Large intestine (tissue), 3 donors: ENCODE results near the gene DGKQ. TPM values are rescaled to one million over a fixed set of nuclear protein-coding genes. Genes with fewer than 3 reads are reported as not detected.

Experiments used
- DNase-seq, 2 donors: peaks; one replicate each; pipeline versions ENCODE4 v3.0.0 to v3.0.0-alpha.2; 2013
- H3K27ac ChIP-seq: one replicate; pipeline ENCODE4 v1.5.1; 2013; ENCODE audit warnings: low read length
- H3K27me3 ChIP-seq: 2 replicates; pipeline ENCODE4 v1.6.1; 2013; ENCODE audit warnings: low read length; ENCODE audit not compliant: control insufficient read depth, insufficient read depth
- H3K36me3 ChIP-seq: 2 replicates; pipeline ENCODE4 v1.6.1; 2013; ENCODE audit warnings: low read length; ENCODE audit not compliant: control insufficient read depth, insufficient read depth
- H3K4me1 ChIP-seq: one replicate; pipeline ENCODE4 v1.6.1; 2013; ENCODE audit warnings: low read length; ENCODE audit not compliant: control insufficient read depth, insufficient read depth
- H3K4me3 ChIP-seq: one replicate; pipeline ENCODE4 v1.5.1; 2013; ENCODE audit warnings: low read length
- H3K9me3 ChIP-seq: one replicate; pipeline ENCODE4 v1.6.1; 2013; ENCODE audit warnings: mild to moderate bottlenecking, low read depth, low read length, moderate library complexity; ENCODE audit not compliant: control insufficient read depth
- WGBS: methylation state at CpG from one replicate; pipeline ENCODE4 v1.1.5; 2013; ENCODE audit warnings: low lambda C conversion rate; ENCODE audit not compliant: insufficient coverage; 5-methylcytosine and 5-hydroxymethylcytosine counted together
- polyA plus RNA-seq: library from polyadenylated mRNA; unstranded; fragments of 120-200 nt; gene quantifications from one replicate; pipeline ENCODE4 v1.2.1, GENCODE V29; 2013

DGKQ gene
- polyA plus RNA-seq, 1 donor = 15.3 TPM

GRCh38 chr4:917992-918391, 55.4 kb downstream of the DGKQ start:
- no peak overlapping the region for H3K27ac ChIP-seq
- H3K4me1 ChIP-seq = no peaks in the 10 kb centered on the region
- WGBS = 100% methylated on average over 1 of the region's 2 CpGs
- no peak for DNase-seq
- H3K27me3 ChIP-seq = no peaks in the 10 kb centered on the region
- H3K36me3 ChIP-seq = peaks cover 3% of the 10 kb centered on the region
- H3K4me3 ChIP-seq = no peak overlapping the region
- peaks cover 2% of the 10 kb centered on the region for H3K9me3 ChIP-seq

GRCh38 chr4:917466-917865, 55.9 kb downstream of the DGKQ start:
- no peaks in the 10 kb centered on the region for H3K4me1 ChIP-seq
- H3K36me3 ChIP-seq = peaks cover 7% of the 10 kb centered on the region
- H3K9me3 ChIP-seq = peaks cover 2% of the 10 kb centered on the region
- no peaks in the 10 kb centered on the region for H3K27me3 ChIP-seq
- no peak for DNase-seq
- WGBS = no CpG with 5 or more reads among the region's 7 CpGs
- no peak overlapping the region for H3K4me3 ChIP-seq
- H3K27ac ChIP-seq = no peak overlapping the region

- no CpG with 5 or more reads among the region's 8 CpGs for WGBS
- Histone ChIP-seq H3K9me3 (peaks cover 2% of the 10 kb centered on the region), H3K27ac (no peak overlapping the region), H3K4me3 (no peak overlapping the region), H3K4me1 (no peaks in the 10 kb centered on the region), H3K27me3 (no peaks in the 10 kb centered on the region), H3K36me3 (peaks cover 26% of the 10 kb centered on the region)
- no peak for DNase-seq
These were observed 57.8 kb downstream of the DGKQ start for GRCh38 chr4:915595-915994.

- no peak for DNase-seq
- Histone ChIP-seq H3K4me3 (no peak overlapping the region), H3K27me3 (no peaks in the 10 kb centered on the region), H3K27ac (no peak overlapping the region), H3K36me3 (peaks cover 29% of the 10 kb centered on the region), H3K4me1 (no peaks in the 10 kb centered on the region), H3K9me3 (peaks cover 2% of the 10 kb centered on the region)
- WGBS = no CpG with 5 or more reads among the region's 20 CpGs
These were observed 58.3 kb downstream of the DGKQ start for GRCh38 chr4:915041-915474.

- Histone ChIP-seq H3K36me3 (peaks cover 33% of the 10 kb centered on the region), H3K27ac (no peak overlapping the region), H3K4me1 (no peaks in the 10 kb centered on the region), H3K4me3 (no peak overlapping the region), H3K9me3 (peaks cover 2% of the 10 kb centered on the region), H3K27me3 (no peaks in the 10 kb centered on the region)
- DNase-seq = no peak
- no CpG with 5 or more reads among the region's 21 CpGs for WGBS
These were observed 58.8 kb downstream of the DGKQ start for GRCh38 chr4:914531-914930.

GRCh38 chr4:913280-913618, 60.1 kb downstream of the DGKQ start:
- DNase-seq = no peak
- peaks cover 39% of the 10 kb centered on the region for H3K36me3 ChIP-seq
- H3K4me3 ChIP-seq = no peak overlapping the region
- H3K4me1 ChIP-seq = no peaks in the 10 kb centered on the region
- H3K27ac ChIP-seq = no peak overlapping the region
- no peaks in the 10 kb centered on the region for H3K9me3 ChIP-seq
- WGBS = 90% methylated on average over 2 of the region's 4 CpGs
- no peaks in the 10 kb centered on the region for H3K27me3 ChIP-seq

GRCh38 chr4:912548-913279, 60.7 kb downstream of the DGKQ start:
- no peaks in the 10 kb centered on the region for H3K4me1 ChIP-seq
- no peaks in the 10 kb centered on the region for H3K9me3 ChIP-seq
- DNase-seq = no peak
- WGBS = no CpG with 5 or more reads among the region's 19 CpGs
- H3K36me3 ChIP-seq = peaks cover 42% of the 10 kb centered on the region
- H3K4me3 ChIP-seq = no peak overlapping the region
- no peak overlapping the region for H3K27ac ChIP-seq
- H3K27me3 ChIP-seq = no peaks in the 10 kb centered on the region

GRCh38 chr4:911871-912490, 61.4 kb downstream of the DGKQ start:
- Histone ChIP-seq H3K36me3 (peaks cover 43% of the 10 kb centered on the region), H3K4me1 (no peaks in the 10 kb centered on the region), H3K27me3 (no peaks in the 10 kb centered on the region), H3K4me3 (no peak overlapping the region), H3K27ac (no peak overlapping the region), H3K9me3 (no peaks in the 10 kb centered on the region)
- no peak for DNase-seq
- no CpG with 5 or more reads among the region's 29 CpGs for WGBS

- H3K27me3 ChIP-seq = no peaks in the 10 kb centered on the region
- H3K4me1 ChIP-seq = no peaks in the 10 kb centered on the region
- H3K9me3 ChIP-seq = no peaks in the 10 kb centered on the region
- peaks cover 43% of the 10 kb centered on the region for H3K36me3 ChIP-seq
- no peak overlapping the region for H3K4me3 ChIP-seq
- no peak overlapping the region for H3K27ac ChIP-seq
- DNase-seq = no peak
- WGBS = no CpG with 5 or more reads among the region's 23 CpGs
These were observed 62.1 kb downstream of the DGKQ start for GRCh38 chr4:911221-911751.

GRCh38 chr4:910366-911091, 62.8 kb downstream of the DGKQ start:
- H3K36me3 ChIP-seq = peaks cover 47% of the 10 kb centered on the region
- 100% methylated on average over 3 of the region's 26 CpGs for WGBS
- no peak for DNase-seq
- no peaks in the 10 kb centered on the region for H3K4me1 ChIP-seq
- H3K9me3 ChIP-seq = peaks cover 4% of the 10 kb centered on the region
- no peak overlapping the region for H3K4me3 ChIP-seq
- H3K27me3 ChIP-seq = no peaks in the 10 kb centered on the region
- H3K27ac ChIP-seq = no peak overlapping the region
